ENCODE measurements around the gene ITPR2.
A peak's percentile ranks its signal among the peaks of the same experiment; 100 is the strongest.

The ITPR2 gene

DNA sequence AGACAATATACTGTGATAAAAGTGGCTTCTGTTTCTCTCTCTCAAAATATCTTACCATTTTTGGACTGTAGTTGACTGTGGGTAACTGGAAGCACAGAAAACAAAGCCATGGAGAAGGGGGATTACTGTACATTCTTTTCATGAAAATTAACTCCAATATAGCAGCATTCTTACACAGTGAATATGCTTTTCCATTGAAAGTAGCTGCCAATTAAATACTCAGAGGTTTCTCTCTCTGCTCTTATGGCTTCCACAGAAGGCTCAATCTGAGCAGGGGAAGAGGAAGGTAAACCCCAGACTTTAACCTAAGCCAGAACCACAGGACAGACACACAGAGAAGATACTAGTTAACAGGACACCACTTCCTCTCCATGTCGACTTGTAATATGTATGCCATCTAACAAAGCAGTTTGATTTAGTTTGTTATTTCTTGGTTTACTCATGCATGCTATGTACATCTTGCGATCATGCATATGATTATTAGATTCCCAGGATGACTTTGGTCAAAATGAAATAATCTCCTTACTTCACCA lies 487.5 kb downstream of the ITPR2 start:
- no peak for DNase-seq
- intact Hi-C loops (cut with DNase I; ENCODE audit: low total_unique reads) = no loop called here
- Histone ChIP-seq H3K4me3 (no peak overlapping the region), H3K36me3 (peaks cover 0 to 5% (median 0%) of the 10 kb centered on the region in 3 donors), H3K9me3 (no peaks in the 10 kb centered on the region), H3K4me1 (no peaks in the 10 kb centered on the region), H3K27ac (no peak overlapping the region), H3K27me3 (no peaks in the 10 kb centered on the region)
- TF ChIP-seq, protein P1, sequence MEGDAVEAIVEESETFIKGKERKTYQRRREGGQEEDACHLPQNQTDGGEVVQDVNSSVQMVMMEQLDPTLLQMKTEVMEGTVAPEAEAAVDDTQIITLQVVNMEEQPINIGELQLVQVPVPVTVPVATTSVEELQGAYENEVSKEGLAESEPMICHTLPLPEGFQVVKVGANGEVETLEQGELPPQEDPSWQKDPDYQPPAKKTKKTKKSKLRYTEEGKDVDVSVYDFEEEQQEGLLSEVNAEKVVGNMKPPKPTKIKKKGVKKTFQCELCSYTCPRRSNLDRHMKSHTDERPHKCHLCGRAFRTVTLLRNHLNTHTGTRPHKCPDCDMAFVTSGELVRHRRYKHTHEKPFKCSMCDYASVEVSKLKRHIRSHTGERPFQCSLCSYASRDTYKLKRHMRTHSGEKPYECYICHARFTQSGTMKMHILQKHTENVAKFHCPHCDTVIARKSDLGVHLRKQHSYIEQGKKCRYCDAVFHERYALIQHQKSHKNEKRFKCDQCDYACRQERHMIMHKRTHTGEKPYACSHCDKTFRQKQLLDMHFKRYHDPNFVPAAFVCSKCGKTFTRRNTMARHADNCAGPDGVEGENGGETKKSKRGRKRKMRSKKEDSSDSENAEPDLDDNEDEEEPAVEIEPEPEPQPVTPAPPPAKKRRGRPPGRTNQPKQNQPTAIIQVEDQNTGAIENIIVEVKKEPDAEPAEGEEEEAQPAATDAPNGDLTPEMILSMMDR (IDR thresholded peaks at IDR 0.05) = no peak

DNA sequence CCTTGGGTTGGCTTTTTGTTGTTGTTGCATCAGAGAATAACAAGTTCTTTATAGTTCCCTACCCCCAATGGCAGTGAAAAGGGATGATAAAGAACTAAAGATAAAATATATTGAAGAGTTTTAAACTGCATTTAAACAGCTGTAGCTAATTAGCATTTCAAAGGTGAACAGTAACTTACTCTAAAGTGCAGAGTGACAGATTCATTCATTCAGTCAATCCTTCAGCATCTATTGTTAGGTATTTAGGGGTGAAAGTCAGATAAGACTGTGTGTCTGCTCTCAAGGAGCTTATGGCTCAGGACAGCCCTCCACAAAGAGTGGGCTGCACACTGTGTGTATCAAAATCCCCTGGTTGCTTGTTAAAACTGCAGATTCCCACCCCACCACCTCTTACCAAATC lies 491.5 kb downstream of the ITPR2 start:
- H3K36me3 ChIP-seq = peaks cover 0 to 23% (median 5%) of the 10 kb centered on the region in 3 donors
- no peak overlapping the region for H3K27ac ChIP-seq
- no peaks in the 10 kb centered on the region for H3K4me1 ChIP-seq
- intact Hi-C loops (cut with DNase I; ENCODE audit: low total_unique reads) = no loop called here
- DNase-seq = no peak
- H3K9me3 ChIP-seq = no peaks in the 10 kb centered on the region
- no peaks in the 10 kb centered on the region for H3K27me3 ChIP-seq
- TF ChIP-seq, protein P1 (IDR thresholded peaks at IDR 0.05) = no peak
- H3K4me3 ChIP-seq = no peak overlapping the region

DNA sequence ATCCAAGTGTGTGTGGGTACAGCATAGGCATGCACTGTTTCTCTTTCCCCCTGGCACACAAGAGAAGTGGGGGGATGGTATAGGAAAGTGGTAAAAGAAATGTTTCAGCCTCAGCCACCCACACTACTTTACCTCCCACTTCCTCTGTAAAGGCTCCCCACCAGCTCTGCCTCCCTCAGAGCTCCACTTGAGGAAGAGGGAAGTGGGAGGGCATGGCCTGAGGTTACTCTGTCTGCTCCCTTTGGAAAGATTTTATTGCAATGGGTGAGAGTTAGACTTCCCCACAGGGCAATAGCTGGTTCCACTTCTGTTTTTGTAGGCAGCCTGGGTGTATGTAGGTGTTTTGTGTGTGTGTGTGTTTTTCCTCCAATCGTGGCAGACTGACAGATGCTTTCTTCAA lies 492.3 kb downstream of the ITPR2 start:
- intact Hi-C loops (cut with DNase I; ENCODE audit: low total_unique reads) = no loop called here
- H3K36me3 ChIP-seq = peaks cover 5 to 26% (median 6%) of the 10 kb centered on the region in 3 donors
- H3K9me3 ChIP-seq = no peaks in the 10 kb centered on the region
- peak in 1 of 2 donors; percentile 53 for DNase-seq
- TF ChIP-seq, protein P1 (IDR thresholded peaks at IDR 0.05) = no peak
- no peak overlapping the region for H3K4me3 ChIP-seq
- H3K27ac ChIP-seq = no peak overlapping the region
- H3K27me3 ChIP-seq = no peaks in the 10 kb centered on the region
- no peaks in the 10 kb centered on the region for H3K4me1 ChIP-seq

DNA sequence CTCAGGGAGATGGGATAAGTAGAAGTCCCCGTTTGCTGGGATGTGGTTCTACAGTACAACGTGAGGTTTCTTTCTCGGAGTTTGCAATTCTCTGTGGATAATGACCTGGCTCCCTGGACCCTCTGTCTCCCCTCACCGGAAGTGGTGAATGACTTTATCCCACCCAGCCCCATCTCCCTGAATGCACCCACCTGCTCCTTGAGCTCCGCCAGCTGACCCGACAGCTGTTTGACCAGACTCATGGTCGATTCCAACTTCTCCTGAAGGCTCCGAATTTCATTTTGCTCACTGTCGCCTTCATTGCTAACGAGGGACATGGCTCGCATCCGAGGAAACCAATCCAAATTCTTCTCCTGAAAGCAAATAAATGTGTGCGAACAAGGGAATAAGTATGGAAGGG lies 493.0 kb downstream of the ITPR2 start:
- TF ChIP-seq, protein P1 (IDR thresholded peaks at IDR 0.05) = no peak
- H3K4me3 ChIP-seq = no peak overlapping the region

DNA sequence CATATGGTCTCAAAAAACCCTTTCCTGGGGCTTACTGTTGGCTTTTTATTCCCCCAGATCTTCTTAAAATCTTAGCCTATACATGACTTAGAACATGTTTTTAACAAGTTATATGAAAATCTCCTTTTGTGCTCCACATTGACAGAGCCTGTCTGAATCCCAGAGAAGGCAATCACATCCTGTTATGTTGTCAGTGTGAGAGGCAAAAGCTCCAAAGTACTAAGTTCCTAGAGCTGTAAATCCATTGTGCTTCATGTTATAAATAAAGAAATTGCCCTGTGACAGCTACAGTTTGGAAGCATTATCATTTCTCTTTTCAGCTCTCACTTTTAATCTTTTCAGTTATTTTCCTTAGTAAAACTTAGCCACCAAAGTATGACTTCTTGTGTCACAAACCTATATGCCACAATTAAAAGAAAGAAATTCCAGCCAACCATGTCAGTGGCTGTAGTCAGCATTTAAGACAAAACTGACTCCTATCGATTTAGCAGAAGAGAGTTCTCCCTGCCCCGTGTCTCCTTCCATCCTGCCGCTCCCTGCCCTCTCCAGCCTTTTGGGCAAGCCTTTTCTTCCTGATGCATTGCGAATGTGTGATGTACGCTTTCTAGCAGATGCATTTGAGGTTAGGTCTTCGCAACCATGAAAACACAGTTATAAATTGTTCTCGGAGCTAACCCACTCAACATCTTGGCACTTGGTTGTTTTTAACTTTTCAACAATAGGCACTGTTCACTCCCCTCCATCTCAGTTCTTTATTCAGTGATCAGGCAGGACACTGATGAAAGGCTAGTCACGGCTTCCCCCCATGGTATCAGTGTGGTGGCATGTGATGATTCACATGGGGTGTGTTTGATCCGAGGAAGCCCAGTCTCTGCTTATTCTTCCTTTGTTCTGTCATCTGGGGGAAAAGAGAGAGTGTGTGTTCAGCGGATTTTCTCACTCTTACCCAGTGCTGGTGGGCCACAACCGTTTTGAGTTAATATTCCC lies 494.1 kb downstream of the ITPR2 start:
- intact Hi-C loops (cut with DNase I; ENCODE audit: low total_unique reads) = loop anchor here (5.0 kb wide), 1 partner anchor 752 kb away; no protein-coding TSS in a partner anchor
- no peaks in the 10 kb centered on the region for H3K4me1 ChIP-seq
- no peaks in the 10 kb centered on the region for H3K27me3 ChIP-seq
- no peak overlapping the region for H3K4me3 ChIP-seq
- no peak overlapping the region for H3K27ac ChIP-seq
- peaks cover 0 to 6% (median 0%) of the 10 kb centered on the region in 3 donors for H3K9me3 ChIP-seq
- H3K36me3 ChIP-seq = peaks cover 5 to 29% (median 6%) of the 10 kb centered on the region in 3 donors
- TF ChIP-seq, protein P1 (IDR thresholded peaks at IDR 0.05) = no peak
- no peak for DNase-seq

More for the DNA sequence above, 493.0 kb downstream of the ITPR2 start:
- H3K27ac ChIP-seq = no peak overlapping the region
- intact Hi-C loops (cut with DNase I; ENCODE audit: low total_unique reads) = loop anchor here (5.0 kb wide), 1 partner anchor 753 kb away; no protein-coding TSS in a partner anchor
- H3K36me3 ChIP-seq = peaks cover 5 to 29% (median 6%) of the 10 kb centered on the region in 3 donors
- no peak for DNase-seq
- no peaks in the 10 kb centered on the region for H3K27me3 ChIP-seq
- H3K4me1 ChIP-seq = no peaks in the 10 kb centered on the region
- H3K9me3 ChIP-seq = no peaks in the 10 kb centered on the region

Measured in tibial artery (tissue), 4 donors.